Body of pancreas (tissue), 4 donors: Measurements from ENCODE around the gene NEDD1. TPM values are rescaled to one million over a fixed set of nuclear protein-coding genes. Genes with fewer than 3 reads are reported as not detected.

Experiments used
- ATAC-seq: fragments of 150-250 bp; one replicate; pipeline ENCODE4 v1.9.1; 2016
- DNase-seq, 4 donors: peaks; one replicate each; pipeline ENCODE4 v3.0.0-alpha.2; 2019
- H3K27ac ChIP-seq, 4 donors: fragments of 200-600 bp; sonication (generic); 1 replicate in 3 of 4; 2 replicates in 1 of 4; pipeline versions ENCODE4 v1.5.1 to v1.6.1; 2016 to 2019; ENCODE audit warnings: mild to moderate bottlenecking in 1 of 4, mixed read lengths in 1 of 4, moderate library complexity in 1 of 4
- H3K27me3 ChIP-seq, 2 donors: fragments of 200-600 bp; sonication (generic); one replicate each; pipeline ENCODE4 v1.6.0; 2016; ENCODE audit warnings: mild to moderate bottlenecking in 1 of 2
- H3K36me3 ChIP-seq, 2 donors: fragments of 200-600 bp; sonication (generic); replicated peaks in 1 of 2; 2 replicates each; pipeline ENCODE4 v1.5.1; 2016; ENCODE audit warnings: low read depth in 2 of 2; ENCODE audit not compliant: insufficient read depth in 1 of 2
- H3K4me1 ChIP-seq: fragments of 200-600 bp; sonication (generic); one replicate; pipeline ENCODE4 v1.6.0; 2016
- H3K4me3 ChIP-seq, 2 donors: fragments of 200-600 bp; sonication (generic); 1 replicate in 1 of 2; 2 replicates in 1 of 2; pipeline ENCODE4 v1.5.1; 2016 to 2019
- H3K9me3 ChIP-seq, 3 donors: fragments of 200-600 bp; sonication (generic); 1 replicate in 2 of 3; 2 replicates in 1 of 3; pipeline ENCODE4 v1.5.1; 2016
- POLR2A ChIP-seq, 3 donors: fragments of 450-650 bp; IDR thresholded peaks; one replicate each; pipeline ENCODE4 v1.6.1; 2016; ENCODE audit warnings: antibody characterized with exemption in 3 of 3, mild to moderate bottlenecking in 2 of 3
- WGBS, 2 donors: methylation state at CpG; one replicate each; pipeline ENCODE4 v1.1.5; 2017; 5-methylcytosine and 5-hydroxymethylcytosine counted together
- intact Hi-C: fragments of 100-400 bp; cut with DNase I; formaldehyde crosslinking; loops from one replicate; pipeline ENCODE4 v1.15.1; 2023
- total RNA-seq, 2 donors: library from RNA; depleted of rRNA; stranded (reverse); fragments of >200 nt; gene quantifications; one replicate each; pipeline ENCODE4 v1.1.0, GENCODE V29; 2016
- TF ChIP-seq, protein P1 (sequence below), 7 experiments: fragments of 450-650 bp in 4 of 7; fragments of 200-600 bp in 3 of 7; sonication (generic) in 3 of 7; IDR thresholded peaks; one replicate each; pipeline ENCODE4 v1.5.1; 2016 to 2019; ENCODE audit warnings: antibody characterized with exemption in 7 of 7

Gene NEDD1
- total RNA-seq, 2 donors from 2014 or later: 7.8 to 15.5 TPM

- ATAC-seq: peak; percentile 82
Measured at GRCh38 chr12:96985515-96986362, 78.7 kb downstream of the NEDD1 start.

GRCh38 chr12:96986883-96987523 lies 79.9 kb downstream of the NEDD1 start:
- TF ChIP-seq, protein P1, sequence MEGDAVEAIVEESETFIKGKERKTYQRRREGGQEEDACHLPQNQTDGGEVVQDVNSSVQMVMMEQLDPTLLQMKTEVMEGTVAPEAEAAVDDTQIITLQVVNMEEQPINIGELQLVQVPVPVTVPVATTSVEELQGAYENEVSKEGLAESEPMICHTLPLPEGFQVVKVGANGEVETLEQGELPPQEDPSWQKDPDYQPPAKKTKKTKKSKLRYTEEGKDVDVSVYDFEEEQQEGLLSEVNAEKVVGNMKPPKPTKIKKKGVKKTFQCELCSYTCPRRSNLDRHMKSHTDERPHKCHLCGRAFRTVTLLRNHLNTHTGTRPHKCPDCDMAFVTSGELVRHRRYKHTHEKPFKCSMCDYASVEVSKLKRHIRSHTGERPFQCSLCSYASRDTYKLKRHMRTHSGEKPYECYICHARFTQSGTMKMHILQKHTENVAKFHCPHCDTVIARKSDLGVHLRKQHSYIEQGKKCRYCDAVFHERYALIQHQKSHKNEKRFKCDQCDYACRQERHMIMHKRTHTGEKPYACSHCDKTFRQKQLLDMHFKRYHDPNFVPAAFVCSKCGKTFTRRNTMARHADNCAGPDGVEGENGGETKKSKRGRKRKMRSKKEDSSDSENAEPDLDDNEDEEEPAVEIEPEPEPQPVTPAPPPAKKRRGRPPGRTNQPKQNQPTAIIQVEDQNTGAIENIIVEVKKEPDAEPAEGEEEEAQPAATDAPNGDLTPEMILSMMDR (IDR thresholded peaks at IDR 0.05): peak in 6 of 7 experiments; percentile 41 to 56 (median 46)
- TF ChIP-seq POLR2A (IDR thresholded peaks at IDR 0.05): no peak
- Histone ChIP-seq H3K4me1 (peaks cover 10% of the 10 kb centered on the region), H3K27me3 (no peaks in the 10 kb centered on the region), H3K4me3 (no peak overlapping the region), H3K27ac (no peak overlapping the region), H3K9me3 (no peaks in the 10 kb centered on the region), H3K36me3 (no peaks in the 10 kb centered on the region)
- peak in 3 of 4 donors; percentile 20 to 23 (median 22) for DNase-seq
- intact Hi-C loops: no loop called here
- WGBS, 2 donors: 23 to 44% methylated on average over 2 of the region's 2 CpGs
- peak; percentile 59 for ATAC-seq

More at GRCh38 chr12:96985515-96986362, 78.7 kb downstream of the NEDD1 start:
- intact Hi-C loops: no loop called here
- H3K4me3 ChIP-seq: peak overlapping the region in 1 of 2 donors; percentile 48
- WGBS, 2 donors: 1 to 4% methylated on average over 34 to 56 of the region's 56 CpGs
- H3K36me3 ChIP-seq: no peaks in the 10 kb centered on the region
- H3K27ac ChIP-seq: no peak overlapping the region
- H3K9me3 ChIP-seq: no peaks in the 10 kb centered on the region
- no peak for TF ChIP-seq POLR2A (IDR thresholded peaks at IDR 0.05)
- TF ChIP-seq, protein P1 (IDR thresholded peaks at IDR 0.05): peak; percentile 43 to 95 (median 73)
- H3K27me3 ChIP-seq: no peaks in the 10 kb centered on the region
- H3K4me1 ChIP-seq: peaks cover 10% of the 10 kb centered on the region
- DNase-seq: peak; percentile 11 to 45 (median 34)

GRCh38 chr12:96988919-96989318 lies 81.9 kb downstream of the NEDD1 start:
- intact Hi-C loops: no loop called here

DNA sequence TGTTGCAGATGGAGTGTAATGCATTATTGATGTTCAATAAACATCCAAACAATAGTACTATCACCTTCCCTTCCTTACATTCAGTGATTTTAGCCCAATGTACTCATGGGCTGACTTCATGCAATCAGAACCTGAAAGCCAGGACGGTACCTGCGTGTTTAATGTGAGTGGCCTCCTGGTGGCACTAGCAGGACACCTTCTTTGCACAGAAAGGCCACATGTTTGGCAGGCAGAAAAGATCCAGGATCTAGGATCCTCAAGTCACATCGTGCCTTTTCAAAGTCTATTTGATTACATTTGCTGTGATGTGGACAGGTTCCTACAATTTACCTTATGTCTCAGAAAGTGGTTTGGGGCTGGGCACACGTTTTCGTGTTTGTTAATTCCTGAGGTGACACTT lies 82.9 kb downstream of the NEDD1 start:
- H3K4me3 ChIP-seq: no peak overlapping the region
- no peaks in the 10 kb centered on the region for H3K36me3 ChIP-seq
- intact Hi-C loops: no loop called here
- ATAC-seq: no peak
- H3K27me3 ChIP-seq: no peaks in the 10 kb centered on the region
- DNase-seq: peak; percentile 26 to 52 (median 37)
- H3K4me1 ChIP-seq: peaks cover 10% of the 10 kb centered on the region
- H3K27ac ChIP-seq: no peak overlapping the region
- WGBS, 2 donors: 28 to 33% methylated on average over 5 of the region's 5 CpGs
- no peaks in the 10 kb centered on the region for H3K9me3 ChIP-seq
- TF ChIP-seq POLR2A (IDR thresholded peaks at IDR 0.05): no peak
- TF ChIP-seq, protein P1 (IDR thresholded peaks at IDR 0.05): peak in 5 of 7 experiments; percentile 22 to 50 (median 45)

More at GRCh38 chr12:96988919-96989318, 81.9 kb downstream of the NEDD1 start:
- no peak overlapping the region for H3K4me3 ChIP-seq
- H3K36me3 ChIP-seq: no peaks in the 10 kb centered on the region
- ATAC-seq (no peak), DNase-seq (no peak)
- peaks cover 10% of the 10 kb centered on the region for H3K4me1 ChIP-seq
- no peak overlapping the region for H3K27ac ChIP-seq
- no peaks in the 10 kb centered on the region for H3K9me3 ChIP-seq
- no peaks in the 10 kb centered on the region for H3K27me3 ChIP-seq
- TF ChIP-seq, protein P1 (IDR thresholded peaks at IDR 0.05): no peak
- TF ChIP-seq POLR2A (IDR thresholded peaks at IDR 0.05): no peak
- WGBS, 2 donors: 42 to 49% methylated on average over 3 of the region's 3 CpGs
